Stimulated activated CD8-positive, alpha-beta memory T cell treated with anti-CD3 and anti-CD28 coated beads, Interleukin-15, amount 100 ng/mL, for 1 hour (primary cell): Measurements from ENCODE around the gene GPRC5C.
A peak's percentile ranks its signal among the peaks of the same experiment; 100 is the strongest.

ENCODE experiments used
- DNase-seq: peaks from one replicate; pipeline ENCODE4 v3.0.0-alpha.2; 2020; ENCODE audit warnings: low read depth

GPRC5C gene

GRCh38 chr17:74452841-74453661 is 21.2 kb downstream of the GPRC5C start:
- DNase-seq, result no peak

DNA sequence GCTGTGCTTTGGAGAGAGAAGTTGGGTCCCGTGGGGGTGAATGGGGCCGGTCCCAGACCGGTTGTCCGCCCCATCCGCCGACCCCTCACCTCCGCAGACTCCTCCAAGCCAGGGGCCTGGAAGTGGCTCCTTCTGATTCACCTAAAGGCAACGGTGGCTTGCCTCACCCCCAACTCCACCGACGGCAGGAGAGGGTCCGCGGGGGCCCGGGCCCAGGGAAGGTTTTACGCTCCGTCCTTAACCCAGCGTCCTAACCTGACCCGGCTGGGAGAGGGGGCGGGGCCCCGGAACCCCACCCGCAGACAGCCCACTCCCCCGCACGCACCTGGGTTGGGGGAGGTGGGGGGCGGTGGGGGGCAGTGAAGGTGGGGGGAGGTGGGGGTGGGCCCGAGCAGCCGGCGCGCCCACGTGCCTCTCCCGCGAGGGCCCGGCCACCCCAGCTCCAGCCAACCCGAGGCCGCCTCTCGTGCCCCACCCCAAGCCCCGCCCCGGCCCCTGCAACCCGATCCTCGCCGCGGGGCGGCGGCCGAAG is 21.8 kb downstream of the GPRC5C start:
- peak; percentile 37 for DNase-seq

DNA sequence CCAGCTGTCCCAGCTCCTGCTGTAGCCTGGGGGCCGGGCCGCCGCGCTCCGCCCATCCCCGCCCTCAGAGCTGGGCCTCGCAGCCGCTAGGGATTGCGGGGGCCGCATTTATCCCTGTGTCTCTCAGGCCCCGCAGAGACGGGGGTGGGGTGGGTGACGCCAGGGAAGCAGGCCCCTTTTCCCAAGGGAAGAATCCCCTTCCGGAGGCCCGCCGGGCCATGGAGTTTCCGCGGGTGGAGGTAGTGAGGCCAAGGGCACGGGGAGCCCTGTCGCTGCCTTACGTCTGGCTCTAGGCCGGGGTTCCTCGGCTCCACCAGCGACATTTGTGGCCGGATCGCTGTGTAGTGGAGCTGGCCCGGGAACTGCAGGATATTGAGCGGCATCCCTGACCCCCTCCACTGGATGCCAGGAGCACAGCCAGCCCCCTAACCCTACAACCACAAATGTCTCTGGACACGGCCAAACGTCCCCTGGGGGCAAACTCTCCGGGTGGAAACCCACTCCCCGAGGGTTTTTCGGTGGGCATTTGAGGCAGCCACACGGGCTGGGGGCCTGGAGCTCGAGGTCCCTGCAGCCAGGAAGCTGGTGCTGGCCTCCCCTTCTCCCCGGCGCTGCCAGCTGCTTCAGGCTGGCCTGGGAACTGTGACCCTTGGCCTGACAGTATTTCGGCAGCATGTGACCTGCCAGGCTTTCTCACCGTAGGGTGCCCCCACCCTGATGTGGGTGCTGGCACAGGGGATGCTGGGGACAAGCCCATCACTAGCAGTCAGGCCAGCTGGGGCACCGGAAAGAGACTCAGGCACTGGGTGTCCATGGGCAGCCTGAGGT is 22.5 kb downstream of the GPRC5C start:
- DNase-seq, result no peak

DNA sequence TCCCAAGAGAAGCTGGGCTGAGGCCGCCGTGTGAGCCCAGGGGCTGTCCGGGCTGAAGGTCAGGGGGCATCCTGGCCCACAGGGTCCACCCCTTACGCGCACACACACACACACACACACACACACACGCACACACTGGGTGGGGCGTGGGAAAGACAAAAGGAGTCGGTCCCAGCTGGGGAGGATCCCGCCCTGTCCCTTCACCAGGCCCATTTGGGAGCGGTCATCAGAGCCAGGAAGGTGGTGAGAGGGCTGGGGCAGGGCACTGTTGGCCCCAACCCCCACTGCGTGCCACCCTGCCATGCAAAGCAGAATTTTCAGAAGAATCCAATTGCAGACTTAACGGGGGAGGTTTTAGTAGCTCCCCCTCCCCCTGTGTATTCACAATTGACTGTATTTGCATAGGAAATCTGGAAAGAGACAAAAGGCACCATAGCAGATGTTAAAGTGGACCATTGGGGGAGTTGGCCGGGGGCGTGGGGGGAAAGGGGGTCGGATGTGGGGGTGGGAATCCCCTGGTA is 23.2 kb downstream of the GPRC5C start:
- DNase-seq, result no peak

DNA sequence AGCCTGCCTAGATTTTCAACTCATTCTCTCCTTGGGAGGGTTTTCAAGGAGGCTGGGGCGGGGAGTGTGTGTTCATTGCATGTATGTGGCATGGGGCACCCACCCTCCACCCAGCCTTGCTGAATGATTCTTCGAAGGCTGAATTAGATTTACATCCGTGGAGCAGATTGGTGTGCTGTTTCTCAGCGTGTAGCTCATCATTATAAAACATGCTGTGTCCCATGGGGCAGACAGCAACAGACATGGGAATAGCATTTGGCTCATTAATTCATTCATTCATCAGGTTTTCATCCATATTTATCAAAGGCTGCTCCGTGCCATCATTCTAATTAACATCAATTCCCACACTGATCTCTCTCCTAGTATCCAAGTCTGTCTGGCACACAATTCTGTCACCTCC is 23.9 kb downstream of the GPRC5C start:
- no peak for DNase-seq

DNA sequence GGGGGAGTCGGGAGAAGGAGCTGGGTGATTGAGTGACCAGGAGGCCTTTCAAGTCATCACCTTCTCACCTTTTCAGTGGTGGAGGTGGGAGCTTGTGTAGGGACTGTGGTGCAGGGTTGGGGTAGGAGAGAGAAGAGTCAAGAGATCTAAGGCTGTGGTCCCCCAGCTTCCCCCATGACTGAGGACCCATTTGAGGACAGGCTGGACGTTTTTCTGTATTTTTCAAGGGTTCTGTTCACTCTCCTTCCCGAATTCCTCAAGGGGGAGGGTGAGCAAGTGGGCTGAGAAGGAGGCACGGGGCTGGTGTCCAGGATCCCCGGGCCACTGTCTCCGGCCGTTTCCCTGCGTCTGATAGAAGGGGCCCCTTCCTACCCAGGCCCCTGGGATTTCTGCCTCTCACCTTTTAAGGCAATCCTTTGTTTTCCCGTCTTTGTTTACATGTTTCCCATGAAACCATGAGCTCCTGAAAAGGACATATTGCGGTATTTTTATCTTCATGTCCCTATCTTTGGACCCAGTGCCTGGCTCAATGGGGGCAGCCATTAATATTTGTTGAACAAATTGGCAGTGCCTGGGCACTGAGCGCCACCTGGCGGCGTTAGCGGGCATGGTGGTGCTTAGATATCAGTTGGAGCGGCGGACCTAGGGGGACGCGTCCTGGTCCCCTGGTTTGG is 25.4 kb downstream of the GPRC5C start:
- peak; percentile 39 for DNase-seq

- no peak for DNase-seq
Measured at GRCh38 chr17:74457820-74458166, 25.9 kb downstream of the GPRC5C start.

DNA sequence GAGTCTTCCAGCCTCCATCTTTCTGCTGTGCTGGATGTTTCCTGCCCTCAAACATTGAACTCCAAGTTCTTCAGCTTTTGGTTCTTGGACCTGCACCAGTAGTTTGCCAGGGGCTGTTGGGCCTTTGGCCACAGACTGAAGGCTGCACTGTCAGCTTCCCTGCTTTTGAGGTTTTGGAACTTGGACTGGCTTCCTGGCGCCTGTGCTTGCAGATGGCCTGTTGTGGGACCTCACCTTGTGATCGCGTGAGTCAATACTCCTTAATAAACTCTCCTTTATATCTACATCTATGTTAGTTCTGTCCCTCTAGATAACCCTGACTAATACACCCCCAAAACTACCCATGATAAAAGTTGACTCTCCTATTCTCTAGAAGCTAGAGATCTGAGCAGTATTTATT is 26.9 kb downstream of the GPRC5C start:
- no peak for DNase-seq

- DNase-seq, result no peak
Measured at GRCh38 chr17:74459622-74460021, 27.7 kb downstream of the GPRC5C start.

GRCh38 chr17:74460241-74460640 is 28.4 kb downstream of the GPRC5C start:
- no peak for DNase-seq

GRCh38 chr17:74460996-74461395 is 29.1 kb downstream of the GPRC5C start:
- no peak for DNase-seq

DNA sequence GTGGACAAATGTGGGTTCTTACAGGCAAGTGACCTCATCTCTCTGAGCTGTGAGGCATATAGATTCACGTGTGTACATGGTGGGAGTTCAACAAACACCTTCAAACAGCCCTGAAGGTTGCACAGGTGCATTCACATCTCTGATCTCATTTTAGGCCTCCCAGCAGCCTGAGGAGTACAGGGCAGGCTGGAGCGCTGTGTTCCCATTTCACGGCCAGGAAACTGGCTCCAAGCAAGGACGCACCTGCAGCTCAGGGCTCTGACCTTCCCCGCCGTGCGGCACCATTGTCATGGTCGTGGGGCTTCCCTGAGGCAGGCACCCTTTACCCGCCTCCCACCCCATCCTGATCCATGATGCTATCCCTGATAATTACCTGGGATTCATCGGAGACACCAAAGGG is 29.7 kb downstream of the GPRC5C start:
- no peak for DNase-seq

DNA sequence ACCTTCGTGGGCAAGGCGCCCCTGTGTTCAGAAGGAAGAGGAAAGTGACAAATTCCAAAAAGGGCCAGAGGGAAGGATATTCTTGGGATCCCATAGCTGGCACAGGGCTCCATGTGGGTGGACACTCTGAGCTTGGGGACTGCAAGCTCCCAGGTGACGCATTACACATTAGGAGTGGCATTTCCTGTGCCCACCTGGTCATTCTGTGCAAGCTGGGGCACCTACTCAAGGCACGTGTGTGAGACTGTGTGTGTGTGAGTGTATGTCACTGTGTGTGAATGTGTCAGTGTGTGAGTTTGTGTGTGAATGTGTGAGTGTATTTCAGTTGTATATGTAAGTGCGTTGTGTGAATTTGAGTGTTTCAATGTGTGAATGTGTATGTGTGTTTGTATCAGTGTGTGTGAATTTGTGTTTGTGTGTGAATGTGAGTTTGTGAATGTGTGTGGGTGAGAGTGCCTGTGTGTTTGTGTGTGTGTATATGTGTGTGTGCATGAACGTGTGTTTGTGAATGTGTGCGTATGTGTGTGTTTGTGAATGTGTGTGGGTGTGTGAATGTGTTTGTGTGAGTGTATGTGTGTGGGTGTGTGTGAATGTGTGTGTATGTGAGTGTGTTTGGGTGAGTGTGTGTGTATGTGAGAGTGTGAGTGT is 33.0 kb downstream of the GPRC5C start:
- no peak for DNase-seq

DNA sequence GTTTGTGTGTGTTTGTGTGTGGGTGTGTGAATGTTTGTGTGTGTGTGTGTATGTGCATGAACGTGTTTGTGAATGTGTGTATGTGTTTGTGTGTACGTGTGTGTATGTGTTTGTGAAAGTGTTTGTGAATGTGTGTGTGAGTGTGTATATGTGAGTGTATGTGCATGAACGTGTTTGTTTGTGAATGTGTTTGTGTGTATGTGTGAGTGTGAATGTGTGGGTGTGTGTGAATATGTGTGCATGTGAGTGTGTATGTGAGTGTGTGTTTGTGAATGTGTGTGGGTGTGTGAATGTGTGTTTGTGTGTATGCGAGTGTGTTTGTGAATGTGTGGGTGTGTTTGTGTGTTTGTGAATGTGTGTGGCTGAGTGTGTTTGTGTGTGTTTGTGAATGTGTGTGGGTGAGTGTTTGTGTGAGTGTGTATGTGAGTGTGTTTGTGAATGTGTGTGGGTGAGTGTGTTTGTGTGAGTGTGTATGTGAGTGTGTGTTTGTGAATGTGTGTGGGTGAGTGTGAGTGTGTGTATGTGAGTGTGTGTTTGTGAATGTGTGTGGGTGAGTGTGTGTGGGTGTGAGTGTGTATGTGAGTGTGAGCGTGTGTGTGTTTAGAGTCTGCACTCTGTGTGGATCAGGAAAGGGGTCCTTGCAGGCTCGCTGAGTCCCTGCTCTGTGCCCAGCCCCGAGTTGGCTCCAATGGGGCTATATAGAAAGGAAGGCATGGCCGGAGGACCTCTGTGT is 33.7 kb downstream of the GPRC5C start:
- no peak for DNase-seq

GRCh38 chr17:74466111-74466827 is 34.4 kb downstream of the GPRC5C start, which contains the start of gene CD300A:
Gene CD300A (plus strand): TSS chr17:74466634. CDS start chr17:74466704, 70 bp downstream.
- no peak for DNase-seq

GRCh38 chr17:74466828-74467184 is 34.9 kb downstream of the GPRC5C start:
- no peak for DNase-seq

GRCh38 chr17:74467221-74467951 is 35.5 kb downstream of the GPRC5C start:
- DNase-seq, result no peak

- no peak for DNase-seq
Measured at GRCh38 chr17:74471341-74471740, 39.5 kb downstream of the GPRC5C start.

DNA sequence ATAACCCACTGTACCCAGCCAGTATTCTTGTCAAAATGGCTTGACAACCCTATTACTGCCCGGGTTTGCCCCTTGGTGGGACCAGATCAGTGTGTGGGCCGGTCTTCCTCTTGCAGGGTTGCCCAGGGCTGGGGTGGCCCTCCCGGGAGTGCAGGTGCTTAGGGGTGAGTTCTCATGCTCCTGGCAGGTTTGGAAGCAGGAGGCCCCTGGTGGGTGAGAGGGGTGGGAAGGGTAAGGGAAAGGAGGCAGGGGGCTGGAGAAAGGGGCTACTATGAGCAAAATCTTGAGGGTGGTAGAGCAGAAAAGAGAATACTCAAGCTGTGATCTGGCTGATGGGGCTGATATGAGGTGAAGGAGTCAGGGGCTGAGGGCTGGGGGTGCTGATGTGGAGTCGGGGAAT is 41.0 kb downstream of the GPRC5C start:
- no peak for DNase-seq

GRCh38 chr17:74473294-74473693 is 41.4 kb downstream of the GPRC5C start:
- DNase-seq, result no peak
